Neural cell (in vitro differentiated cells): ENCODE data around the gene HOXA5.

Experiments
- EZH2 ChIP-seq: fragments of 200-600, 300-800 bp; shearing (Covaris generic), sonication (generic); IDR thresholded peaks from 2 replicates; pipeline ENCODE4 v1.6.1; 2014; ENCODE audit warnings: antibody characterized with exemption, low read length, borderline replicate concordance, mild to moderate bottlenecking; ENCODE audit not compliant: insufficient read depth, poor library complexity, severe bottlenecking
- POLR2AphosphoS5 ChIP-seq: IDR thresholded peaks from 2 replicates; pipeline ENCODE4 v1.6.1; 2012
- TF ChIP-seq, protein P1 (sequence below): fragments of 450-650 bp; IDR thresholded peaks from 2 replicates; pipeline ENCODE4 v1.5.1; 2014; ENCODE audit warnings: antibody characterized with exemption, mild to moderate bottlenecking, moderate library complexity; ENCODE audit not compliant: poor library complexity, severe bottlenecking
- TF ChIP-seq, protein P2 (sequence below): IDR thresholded peaks from 2 replicates; pipeline ENCODE4 v1.6.1; 2012; ENCODE audit warnings: borderline replicate concordance

DNA sequence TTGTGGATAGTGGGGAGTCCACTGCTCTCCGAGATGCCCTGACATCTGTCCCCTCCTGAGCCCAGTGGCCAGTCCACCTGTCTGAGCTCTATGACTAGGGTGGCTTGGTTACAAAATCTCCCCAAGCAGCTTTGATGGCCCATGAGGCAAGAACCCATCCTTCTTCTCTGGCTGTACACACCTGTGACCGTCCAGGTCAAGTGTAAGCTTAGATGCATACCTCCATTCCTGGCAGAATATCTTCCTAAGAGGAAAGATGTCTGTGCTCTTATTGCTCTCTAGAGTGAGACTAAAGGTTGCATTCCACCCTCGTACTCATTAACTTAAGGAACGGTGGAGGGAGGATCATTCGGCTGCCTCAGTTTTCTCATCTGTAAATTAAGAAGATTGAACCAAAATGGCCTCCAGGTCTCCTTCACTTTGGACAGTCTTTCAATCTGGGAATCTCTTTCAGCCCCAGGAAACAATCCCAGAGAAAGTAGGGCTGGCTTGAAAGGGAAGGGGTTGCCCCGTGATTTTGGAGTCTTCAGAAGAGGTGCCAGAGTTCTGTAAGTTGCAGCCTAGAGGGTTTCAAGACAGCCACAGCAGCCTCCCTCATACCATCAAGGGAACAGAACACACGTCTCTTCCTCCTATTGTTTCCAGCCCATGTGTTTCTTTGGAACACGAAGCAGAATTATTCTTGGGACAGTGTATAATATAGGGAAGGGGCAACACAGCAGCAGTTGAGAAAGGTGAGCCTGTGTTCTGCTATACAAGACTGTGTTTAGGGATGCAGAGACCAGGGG is 18.4 kb downstream of the HOXA5 start:
- TF ChIP-seq, protein P1, sequence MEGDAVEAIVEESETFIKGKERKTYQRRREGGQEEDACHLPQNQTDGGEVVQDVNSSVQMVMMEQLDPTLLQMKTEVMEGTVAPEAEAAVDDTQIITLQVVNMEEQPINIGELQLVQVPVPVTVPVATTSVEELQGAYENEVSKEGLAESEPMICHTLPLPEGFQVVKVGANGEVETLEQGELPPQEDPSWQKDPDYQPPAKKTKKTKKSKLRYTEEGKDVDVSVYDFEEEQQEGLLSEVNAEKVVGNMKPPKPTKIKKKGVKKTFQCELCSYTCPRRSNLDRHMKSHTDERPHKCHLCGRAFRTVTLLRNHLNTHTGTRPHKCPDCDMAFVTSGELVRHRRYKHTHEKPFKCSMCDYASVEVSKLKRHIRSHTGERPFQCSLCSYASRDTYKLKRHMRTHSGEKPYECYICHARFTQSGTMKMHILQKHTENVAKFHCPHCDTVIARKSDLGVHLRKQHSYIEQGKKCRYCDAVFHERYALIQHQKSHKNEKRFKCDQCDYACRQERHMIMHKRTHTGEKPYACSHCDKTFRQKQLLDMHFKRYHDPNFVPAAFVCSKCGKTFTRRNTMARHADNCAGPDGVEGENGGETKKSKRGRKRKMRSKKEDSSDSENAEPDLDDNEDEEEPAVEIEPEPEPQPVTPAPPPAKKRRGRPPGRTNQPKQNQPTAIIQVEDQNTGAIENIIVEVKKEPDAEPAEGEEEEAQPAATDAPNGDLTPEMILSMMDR = no peak
- TF ChIP-seq, protein P2, sequence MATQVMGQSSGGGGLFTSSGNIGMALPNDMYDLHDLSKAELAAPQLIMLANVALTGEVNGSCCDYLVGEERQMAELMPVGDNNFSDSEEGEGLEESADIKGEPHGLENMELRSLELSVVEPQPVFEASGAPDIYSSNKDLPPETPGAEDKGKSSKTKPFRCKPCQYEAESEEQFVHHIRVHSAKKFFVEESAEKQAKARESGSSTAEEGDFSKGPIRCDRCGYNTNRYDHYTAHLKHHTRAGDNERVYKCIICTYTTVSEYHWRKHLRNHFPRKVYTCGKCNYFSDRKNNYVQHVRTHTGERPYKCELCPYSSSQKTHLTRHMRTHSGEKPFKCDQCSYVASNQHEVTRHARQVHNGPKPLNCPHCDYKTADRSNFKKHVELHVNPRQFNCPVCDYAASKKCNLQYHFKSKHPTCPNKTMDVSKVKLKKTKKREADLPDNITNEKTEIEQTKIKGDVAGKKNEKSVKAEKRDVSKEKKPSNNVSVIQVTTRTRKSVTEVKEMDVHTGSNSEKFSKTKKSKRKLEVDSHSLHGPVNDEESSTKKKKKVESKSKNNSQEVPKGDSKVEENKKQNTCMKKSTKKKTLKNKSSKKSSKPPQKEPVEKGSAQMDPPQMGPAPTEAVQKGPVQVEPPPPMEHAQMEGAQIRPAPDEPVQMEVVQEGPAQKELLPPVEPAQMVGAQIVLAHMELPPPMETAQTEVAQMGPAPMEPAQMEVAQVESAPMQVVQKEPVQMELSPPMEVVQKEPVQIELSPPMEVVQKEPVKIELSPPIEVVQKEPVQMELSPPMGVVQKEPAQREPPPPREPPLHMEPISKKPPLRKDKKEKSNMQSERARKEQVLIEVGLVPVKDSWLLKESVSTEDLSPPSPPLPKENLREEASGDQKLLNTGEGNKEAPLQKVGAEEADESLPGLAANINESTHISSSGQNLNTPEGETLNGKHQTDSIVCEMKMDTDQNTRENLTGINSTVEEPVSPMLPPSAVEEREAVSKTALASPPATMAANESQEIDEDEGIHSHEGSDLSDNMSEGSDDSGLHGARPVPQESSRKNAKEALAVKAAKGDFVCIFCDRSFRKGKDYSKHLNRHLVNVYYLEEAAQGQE = no peak
- TF ChIP-seq POLR2AphosphoS5 (no peak), EZH2 (no peak)
